GM19025 (cell line): ENCODE measurements around the gene PRICKLE1.

Source experiments
- ATAC-seq: cut with Tn5 transposase; IDR thresholded peaks from one replicate; pipeline ENCODE4 v1.9.1; 2021; ENCODE audit warnings: mild to moderate bottlenecking, low read depth, moderate library complexity; ENCODE audit not compliant: unreplicated experiment

Gene PRICKLE1

DNA sequence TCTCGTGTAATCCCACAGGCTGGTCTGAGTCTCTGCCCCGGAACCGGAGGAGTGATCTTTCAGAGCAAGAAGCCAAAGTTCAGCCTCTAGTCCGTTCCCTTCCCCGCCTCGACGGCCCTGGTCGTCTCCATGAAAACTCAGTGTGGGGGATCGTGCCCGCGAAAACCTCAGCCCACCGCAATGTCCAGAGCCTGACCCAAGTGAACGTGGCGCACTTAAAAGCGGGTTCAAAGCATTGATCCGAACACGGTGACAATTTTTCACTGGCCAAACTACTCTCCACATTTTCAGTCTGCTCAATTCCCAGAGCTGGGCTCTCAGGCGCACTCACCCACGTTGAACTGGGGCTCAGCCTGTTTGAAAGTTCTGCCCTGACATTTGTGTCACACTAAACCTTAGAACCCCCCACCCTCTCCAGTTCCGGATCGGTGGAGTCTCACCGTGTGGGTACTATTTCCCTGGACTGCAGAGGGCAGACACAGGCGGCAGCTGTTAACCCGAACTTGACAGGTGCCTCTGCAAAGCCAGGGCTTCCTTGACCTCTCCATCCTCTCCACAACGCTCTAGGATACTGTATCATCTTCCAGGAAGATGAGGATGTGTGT lies 886 bp upstream of the PRICKLE1 start:
- no peak for ATAC-seq

- no peak for ATAC-seq
These were observed 752 bp downstream of the PRICKLE1 start for GRCh38 chr12:42588524-42589464.

- ATAC-seq: no peak
These were observed 1.7 kb downstream of the PRICKLE1 start for GRCh38 chr12:42587601-42588523.

- no peak for ATAC-seq
These were observed 3.3 kb downstream of the PRICKLE1 start for GRCh38 chr12:42586268-42586667.

- ATAC-seq: no peak
These were observed 3.7 kb downstream of the PRICKLE1 start for GRCh38 chr12:42585841-42586216.

DNA sequence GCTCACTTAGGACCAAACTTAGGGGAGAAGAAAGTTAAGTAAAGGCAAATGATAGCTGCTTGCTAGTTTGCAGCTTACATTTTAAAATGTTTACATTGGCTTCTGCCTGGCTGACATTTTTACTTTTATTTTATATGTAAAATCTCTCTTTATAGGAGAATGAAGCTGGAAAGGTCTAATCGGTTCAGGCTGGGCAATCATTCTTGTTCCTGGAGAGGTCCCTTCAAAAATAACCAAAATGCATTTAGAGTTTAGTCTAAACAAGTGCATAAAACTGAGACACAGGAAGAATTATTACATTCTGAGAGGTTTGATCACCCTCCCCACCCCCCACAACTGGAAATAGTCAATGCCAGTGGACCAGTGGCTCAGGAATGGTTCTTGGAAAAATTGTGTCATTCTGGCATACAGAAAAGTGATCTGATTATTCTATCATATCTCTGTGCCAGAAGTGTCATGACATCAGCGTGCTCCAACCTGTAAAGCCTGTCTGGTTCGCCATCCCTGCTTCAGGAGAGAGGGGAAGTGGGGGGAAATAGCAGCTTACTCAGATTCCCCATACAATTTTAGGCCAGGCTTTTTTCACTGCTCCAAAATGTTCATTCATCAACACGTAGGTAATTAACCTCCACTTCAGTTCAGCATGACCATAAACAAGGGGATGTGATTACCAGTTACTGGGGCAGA lies 4.2 kb downstream of the PRICKLE1 start:
- no peak for ATAC-seq

- no peak for ATAC-seq
These were observed 4.9 kb downstream of the PRICKLE1 start for GRCh38 chr12:42584651-42585111.

DNA sequence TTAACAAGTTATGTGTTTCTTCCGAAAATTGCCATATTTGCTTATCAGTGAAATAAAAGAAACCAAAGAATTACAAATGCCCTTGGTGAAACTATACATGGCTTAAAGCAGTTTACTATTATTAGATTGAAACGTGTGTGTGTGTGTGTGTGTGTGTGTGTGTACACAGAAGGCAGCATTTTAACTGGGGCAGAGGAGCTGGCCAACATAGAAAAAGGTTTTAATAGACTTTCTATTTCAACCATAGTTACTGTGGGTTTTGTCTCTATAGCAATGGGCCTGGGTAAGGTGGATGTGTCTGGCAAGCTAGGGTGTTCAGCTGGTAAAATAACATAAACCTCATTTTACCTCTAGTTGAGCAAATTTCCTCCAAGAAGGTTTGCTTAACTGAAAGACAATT lies 6.5 kb downstream of the PRICKLE1 start:
- no peak for ATAC-seq

- ATAC-seq: no peak
These were observed 7.0 kb downstream of the PRICKLE1 start for GRCh38 chr12:42582498-42582897.

DNA sequence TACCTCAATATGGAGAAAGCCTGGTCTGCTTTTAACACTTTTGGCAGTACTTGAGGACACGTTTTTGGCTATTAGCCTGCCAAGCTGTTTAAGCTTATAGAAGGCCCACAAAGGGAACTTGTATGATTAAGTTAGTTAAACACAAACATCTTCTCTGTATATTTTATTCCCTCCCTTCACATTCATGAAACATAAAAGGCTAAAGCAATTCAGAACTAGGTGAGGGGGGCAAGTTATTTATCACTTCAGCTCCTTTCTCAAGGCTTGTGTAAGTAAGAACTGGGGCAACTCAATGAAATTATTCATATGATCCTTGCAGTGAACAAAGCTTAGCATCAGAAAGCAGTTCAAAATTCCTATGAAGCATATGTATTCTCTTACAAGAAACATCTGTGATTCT lies 7.5 kb downstream of the PRICKLE1 start:
- no peak for ATAC-seq

GRCh38 chr12:42576374-42576773 lies 13.2 kb downstream of the PRICKLE1 start:
- ATAC-seq: no peak

DNA sequence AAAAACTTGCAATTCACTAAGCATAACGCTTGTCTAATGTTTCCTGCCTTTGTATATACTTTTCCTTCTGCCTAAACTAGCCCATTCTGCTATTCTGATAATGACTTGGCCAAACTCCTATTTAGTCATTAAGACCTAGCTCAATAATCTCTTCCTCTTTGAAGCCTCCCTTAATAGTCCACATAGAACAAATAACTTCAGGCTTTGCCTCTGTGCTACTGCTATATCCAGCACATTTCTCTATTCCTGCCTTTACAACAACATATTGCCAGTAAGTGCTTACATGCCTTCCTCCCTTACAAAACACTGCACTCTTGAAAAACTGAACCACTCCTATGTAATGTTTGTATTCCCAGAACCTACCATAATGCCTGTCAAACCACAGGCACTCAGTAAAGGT lies 13.8 kb downstream of the PRICKLE1 start:
- no peak for ATAC-seq

GRCh38 chr12:42574851-42575266 lies 14.7 kb downstream of the PRICKLE1 start:
- no peak for ATAC-seq

- no peak for ATAC-seq
These were observed 18.1 kb downstream of the PRICKLE1 start for GRCh38 chr12:42571327-42572009.

DNA sequence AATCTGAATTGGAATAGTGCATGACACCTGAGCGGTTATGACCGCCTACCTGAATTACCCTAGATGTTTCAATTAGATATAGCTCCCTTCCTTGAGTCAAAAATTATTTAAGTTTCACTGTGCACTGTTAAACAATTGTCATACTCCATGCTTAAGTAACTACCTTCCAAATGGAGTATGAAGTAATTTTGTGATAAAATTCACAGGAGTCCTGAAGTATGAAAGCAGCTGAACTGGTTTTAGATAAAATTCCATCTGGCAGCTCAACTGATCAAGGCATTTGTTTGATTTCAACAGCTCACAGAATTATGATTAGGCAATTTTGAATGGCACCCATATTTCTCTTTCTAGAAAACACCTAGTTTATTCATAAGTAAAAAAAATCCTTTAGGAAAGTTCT lies 19.5 kb downstream of the PRICKLE1 start:
- no peak for ATAC-seq

DNA sequence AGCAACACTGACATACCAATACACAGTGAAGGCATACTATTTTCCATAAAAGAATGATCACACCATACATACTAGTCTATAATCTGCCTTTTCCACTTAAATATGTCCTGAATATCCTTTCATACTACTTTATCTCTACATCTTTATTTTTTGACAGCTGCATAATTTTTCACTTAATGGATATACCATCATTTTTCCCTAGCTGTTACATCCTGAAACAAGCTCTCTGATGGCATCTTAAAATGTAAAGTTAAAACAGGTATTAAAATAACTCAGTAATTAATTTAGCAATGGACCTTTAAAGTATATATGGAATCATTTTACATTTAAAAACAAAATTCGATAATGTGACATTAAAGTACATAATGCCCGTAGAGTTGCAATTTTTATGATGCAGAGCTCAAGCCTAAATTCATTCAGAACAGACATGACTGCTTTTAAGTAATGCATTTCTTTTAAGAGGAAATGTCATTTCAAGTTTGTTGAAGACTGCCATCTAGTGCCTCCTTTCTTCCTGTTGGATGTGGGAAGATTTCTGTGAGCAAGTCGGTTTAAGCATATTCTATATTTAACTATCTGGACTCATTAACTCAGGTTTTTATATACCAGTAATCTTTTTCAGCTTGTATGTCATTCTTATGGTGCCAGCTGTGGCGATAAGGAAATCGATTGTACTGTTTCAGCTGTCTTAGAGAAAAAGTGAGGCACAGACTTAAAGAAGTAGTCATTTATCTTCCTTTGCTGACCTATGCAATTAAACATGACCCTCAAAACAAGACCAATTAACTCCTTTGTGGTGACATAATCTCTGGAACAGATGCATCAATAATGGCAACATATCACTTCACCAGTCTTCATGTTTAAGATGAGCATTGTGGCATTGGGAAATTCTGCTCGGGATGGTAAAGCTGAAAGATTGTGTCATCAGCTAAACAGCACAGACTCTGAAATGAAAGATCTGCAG lies 20.3 kb downstream of the PRICKLE1 start:
- no peak for ATAC-seq

GRCh38 chr12:42565633-42566032 lies 23.9 kb downstream of the PRICKLE1 start:
- no peak for ATAC-seq

- no peak for ATAC-seq
These were observed 24.6 kb downstream of the PRICKLE1 start for GRCh38 chr12:42564996-42565395.

DNA sequence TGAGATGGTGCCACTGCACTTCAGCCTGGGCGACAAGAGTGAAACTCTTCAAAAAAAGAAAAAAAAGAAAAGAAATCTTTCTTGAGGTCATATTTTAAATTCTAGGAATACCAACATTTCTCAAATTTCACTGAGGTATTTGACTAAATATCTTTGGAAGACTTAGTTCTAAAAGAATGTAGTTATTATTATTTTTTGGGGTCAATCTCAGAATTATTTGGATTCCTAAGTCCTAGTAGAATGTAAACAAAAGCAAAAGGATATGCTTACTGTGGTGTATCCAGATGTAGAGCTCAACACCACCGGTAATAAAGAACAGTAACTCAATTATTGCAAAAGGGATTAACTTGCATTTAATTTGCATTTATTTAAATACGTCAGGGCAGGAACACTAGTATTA lies 25.0 kb downstream of the PRICKLE1 start:
- no peak for ATAC-seq
